A673 (cell line): ENCODE measurements around the gene TEC. TPM values are rescaled to one million over a fixed set of nuclear protein-coding genes. Genes with fewer than 3 reads are reported as not detected.

Source experiments
- BruUV-seq: library from RNA; stranded (reverse); fragments of 400-500 nt; replicated peaks from 2 replicates; lab custom pipeline; 2021; lab: Mats Ljungman, UMichigan
- CTCF ChIA-PET: fragments of 300-600 bp; sonication (Branson Sonifier 250); formaldehyde crosslinking; loops from one replicate; lab custom pipeline; 2022; ENCODE audit warnings: antibody characterized with exemption; lab: Charles Lee
- POLR2A ChIA-PET: fragments of 300-600 bp; sonication (Branson Sonifier 250); formaldehyde crosslinking; loops from one replicate; lab custom pipeline; 2022; ENCODE audit warnings: antibody characterized with exemption; ENCODE audit not compliant: low non-redundant PET; lab: Charles Lee
- DNase-seq: peaks from one replicate; pipeline ENCODE4 v3.0.0-alpha.2; 2015; ENCODE audit warnings: low spot score
- H3K27ac ChIP-seq: fragments of 200-600 bp; sonication (generic); 2 replicates; pipeline ENCODE4 v1.5.1; 2016; ENCODE audit warnings: mixed run types, low read depth, mild to moderate bottlenecking, mixed read lengths, antibody characterized with exemption, low read length; ENCODE audit not compliant: poor library complexity, severe bottlenecking
- H3K27me3 ChIP-seq: fragments of 200-600 bp; sonication (generic); replicated peaks from 2 replicates; pipeline ENCODE4 v1.6.1; 2017; ENCODE audit warnings: mixed run types, low read depth, mild to moderate bottlenecking, mixed read lengths, antibody characterized with exemption, low read length; ENCODE audit not compliant: insufficient read depth, poor library complexity
- H3K36me3 ChIP-seq: fragments of 200-600 bp; sonication (generic); 2 replicates; pipeline ENCODE4 v1.6.1; 2016; ENCODE audit warnings: mixed run types, mild to moderate bottlenecking, mixed read lengths, antibody characterized with exemption, low read length; ENCODE audit not compliant: insufficient read depth, poor library complexity, severe bottlenecking
- H3K4me1 ChIP-seq: fragments of 200-600 bp; sonication (generic); 2 replicates; pipeline ENCODE4 v1.6.1; 2017; ENCODE audit warnings: mixed run types, mild to moderate bottlenecking, mixed read lengths, antibody characterized with exemption, low read length; ENCODE audit not compliant: insufficient read depth, poor library complexity, severe bottlenecking
- H3K4me3 ChIP-seq: fragments of 200-600 bp; sonication (generic); 2 replicates; pipeline ENCODE4 v1.5.1; 2016; ENCODE audit warnings: low read depth, mixed run types, mild to moderate bottlenecking, mixed read lengths, low read length; ENCODE audit not compliant: poor library complexity, severe bottlenecking
- H3K9me3 ChIP-seq: fragments of 200-600 bp; sonication (generic); 2 replicates; pipeline ENCODE4 v1.6.1; 2016; ENCODE audit warnings: mixed run types, low read depth, mild to moderate bottlenecking, mixed read lengths, antibody characterized with exemption, low read length; ENCODE audit not compliant: poor library complexity, severe bottlenecking
- CTCF ChIP-seq: fragments of 300-800, 200-600 bp; sonication (generic); conservative IDR thresholded peaks from 2 replicates; pipeline ENCODE4 v1.5.1; 2017; ENCODE audit warnings: low read depth, mild to moderate bottlenecking, antibody characterized with exemption, low read length, moderate library complexity, mixed read lengths
- EZH2 ChIP-seq: fragments of 200-600 bp; sonication (generic); IDR thresholded peaks from 2 replicates; pipeline ENCODE4 v1.6.1; 2017; ENCODE audit warnings: borderline replicate concordance, low read depth, mild to moderate bottlenecking, mixed read lengths, antibody characterized with exemption, low read length; ENCODE audit not compliant: poor library complexity, severe bottlenecking
- intact Hi-C: fragments of 100-400 bp; cut with micrococcal nuclease; formaldehyde crosslinking; loops from one replicate; pipeline ENCODE4 v1.10.0; 2022; ENCODE audit not compliant: unreplicated experiment
- total RNA-seq: library from RNA; stranded (reverse); gene quantifications from 2 replicates; pipeline ENCODE4 v1.2.3, GENCODE V29; 2021

The TEC gene
- total RNA-seq, 1 experiment from 2014 or later = 6.8 TPM

- Histone ChIP-seq H3K4me3 (no peak overlapping the region), H3K27ac (no peak overlapping the region), H3K4me1 (peaks cover 19% of the 10 kb centered on the region), H3K9me3 (no peaks in the 10 kb centered on the region), H3K27me3 (no peaks in the 10 kb centered on the region), H3K36me3 (no peaks in the 10 kb centered on the region)
- POLR2A ChIA-PET = no interaction called here
- no peak for DNase-seq
- BruUV-seq = no TSS peak
- TF ChIP-seq CTCF = no peak
- TF ChIP-seq EZH2 = no peak
- intact Hi-C loops = no loop called here
- CTCF ChIA-PET = no interaction called here
Measured at GRCh38 chr4:48138936-48139335, 130.7 kb downstream of the TEC start.

GRCh38 chr4:48138511-48138910 lies 131.1 kb downstream of the TEC start:
- POLR2A ChIA-PET = no interaction called here

GRCh38 chr4:48137846-48138245 lies 131.8 kb downstream of the TEC start:
- TF ChIP-seq CTCF = no peak
- no peak for TF ChIP-seq EZH2
- no peak for DNase-seq
- peaks cover 23% of the 10 kb centered on the region for H3K4me1 ChIP-seq
- no peak overlapping the region for H3K4me3 ChIP-seq
- no peaks in the 10 kb centered on the region for H3K9me3 ChIP-seq
- no peaks in the 10 kb centered on the region for H3K36me3 ChIP-seq
- no peak overlapping the region for H3K27ac ChIP-seq
- ChIA-PET CTCF (no interaction called here), POLR2A (no interaction called here)
- intact Hi-C loops = no loop called here
- no TSS peak for BruUV-seq
- H3K27me3 ChIP-seq = no peaks in the 10 kb centered on the region

More at GRCh38 chr4:48138511-48138910, 131.1 kb downstream of the TEC start:
- Histone ChIP-seq H3K27me3 (no peaks in the 10 kb centered on the region), H3K36me3 (no peaks in the 10 kb centered on the region), H3K4me3 (no peak overlapping the region), H3K27ac (no peak overlapping the region), H3K4me1 (peaks cover 23% of the 10 kb centered on the region), H3K9me3 (no peaks in the 10 kb centered on the region)
- CTCF ChIA-PET = no interaction called here
- no peak for DNase-seq
- BruUV-seq = no TSS peak
- no peak for TF ChIP-seq CTCF
- TF ChIP-seq EZH2 = no peak
- intact Hi-C loops = no loop called here
